ENCODE data around the gene FHOD1.

GRCh38 chr16:67193536-67193935, 53.7 kb downstream of the FHOD1 start:
- TF ChIP-seq CTCF (IDR thresholded peaks at IDR 0.05; ENCODE audit: insufficient read depth, low read length) (no peak), REST (IDR thresholded peaks at IDR 0.05; ENCODE audit: insufficient replicate concordance, low read depth) (no peak), GABPA (IDR thresholded peaks at IDR 0.05; ENCODE audit: low read depth) (no peak), SPI1 (IDR thresholded peaks at IDR 0.05; ENCODE audit: borderline replicate concordance, low read depth) (no peak), POLR2AphosphoS5 (IDR thresholded peaks at IDR 0.05; ENCODE audit: low read depth) (no peak)

Measured in HL-60 (cell line).